CD1c-positive myeloid dendritic cell (primary cell): ENCODE measurements around the gene SLC30A7.
"Not testable (repeated sequence)": the region's sequence is repeated elsewhere in the genome, so short reads cannot be mapped to it uniquely, and the experiment has no call there.

Experiments
- DNase-seq: peaks from one replicate; pipeline ENCODE4 v3.0.0-alpha.2; 2016; ENCODE audit errors: extremely low spot score

SLC30A7 gene

GRCh38 chr1:100941098-100941527, 45.2 kb downstream of the SLC30A7 start:
- peak; percentile 22 for DNase-seq

GRCh38 chr1:100941580-100942216, 45.8 kb downstream of the SLC30A7 start:
- no peak for DNase-seq

GRCh38 chr1:100942304-100943046, 46.6 kb downstream of the SLC30A7 start:
- DNase-seq = no peak

GRCh38 chr1:100943533-100943932, 47.6 kb downstream of the SLC30A7 start:
- DNase-seq = no peak

GRCh38 chr1:100946064-100946463, 50.2 kb downstream of the SLC30A7 start:
- DNase-seq = not testable (repeated sequence)

GRCh38 chr1:100947816-100948215, 51.9 kb downstream of the SLC30A7 start:
- DNase-seq = not testable (repeated sequence)

- not testable (repeated sequence) for DNase-seq
These were observed 53.0 kb downstream of the SLC30A7 start for GRCh38 chr1:100948721-100949405.

GRCh38 chr1:100949515-100950158, 53.7 kb downstream of the SLC30A7 start:
- peak; percentile 21 for DNase-seq

- no peak for DNase-seq
These were observed 54.4 kb downstream of the SLC30A7 start for GRCh38 chr1:100950337-100950736.

GRCh38 chr1:100950781-100951180, 54.9 kb downstream of the SLC30A7 start:
- no peak for DNase-seq

- DNase-seq = no peak
These were observed 56.3 kb downstream of the SLC30A7 start for GRCh38 chr1:100952104-100952745.

- not testable (repeated sequence) for DNase-seq
These were observed 57.1 kb downstream of the SLC30A7 start for GRCh38 chr1:100952970-100953369.

- no peak for DNase-seq
These were observed 58.3 kb downstream of the SLC30A7 start for GRCh38 chr1:100953960-100954730.

- DNase-seq = no peak
These were observed 59.4 kb downstream of the SLC30A7 start for GRCh38 chr1:100955322-100955721.

GRCh38 chr1:100959502-100960060, 63.7 kb downstream of the SLC30A7 start:
- DNase-seq = no peak

GRCh38 chr1:100960098-100960497, 64.2 kb downstream of the SLC30A7 start:
- no peak for DNase-seq

GRCh38 chr1:100968621-100969020, 72.7 kb downstream of the SLC30A7 start:
- no peak for DNase-seq

GRCh38 chr1:100969327-100969726, 73.4 kb downstream of the SLC30A7 start:
- no peak for DNase-seq

GRCh38 chr1:100971021-100971420, 75.1 kb downstream of the SLC30A7 start:
- DNase-seq = no peak

- DNase-seq = no peak
These were observed 76.3 kb downstream of the SLC30A7 start for GRCh38 chr1:100972185-100972584.

GRCh38 chr1:100976936-100977335, 81.0 kb downstream of the SLC30A7 start:
- no peak for DNase-seq
